GM18868 (cell line): ENCODE data around the gene WNT9B.
"Not testable (repeated sequence)": the region's sequence is repeated elsewhere in the genome, so short reads cannot be mapped to it uniquely, and the experiment has no call there.

Source experiments
- ATAC-seq: cut with Tn5 transposase; IDR thresholded peaks from one replicate; pipeline ENCODE4 v1.9.1; 2021; ENCODE audit warnings: mild to moderate bottlenecking, moderate library complexity; ENCODE audit not compliant: unreplicated experiment

WNT9B gene

DNA sequence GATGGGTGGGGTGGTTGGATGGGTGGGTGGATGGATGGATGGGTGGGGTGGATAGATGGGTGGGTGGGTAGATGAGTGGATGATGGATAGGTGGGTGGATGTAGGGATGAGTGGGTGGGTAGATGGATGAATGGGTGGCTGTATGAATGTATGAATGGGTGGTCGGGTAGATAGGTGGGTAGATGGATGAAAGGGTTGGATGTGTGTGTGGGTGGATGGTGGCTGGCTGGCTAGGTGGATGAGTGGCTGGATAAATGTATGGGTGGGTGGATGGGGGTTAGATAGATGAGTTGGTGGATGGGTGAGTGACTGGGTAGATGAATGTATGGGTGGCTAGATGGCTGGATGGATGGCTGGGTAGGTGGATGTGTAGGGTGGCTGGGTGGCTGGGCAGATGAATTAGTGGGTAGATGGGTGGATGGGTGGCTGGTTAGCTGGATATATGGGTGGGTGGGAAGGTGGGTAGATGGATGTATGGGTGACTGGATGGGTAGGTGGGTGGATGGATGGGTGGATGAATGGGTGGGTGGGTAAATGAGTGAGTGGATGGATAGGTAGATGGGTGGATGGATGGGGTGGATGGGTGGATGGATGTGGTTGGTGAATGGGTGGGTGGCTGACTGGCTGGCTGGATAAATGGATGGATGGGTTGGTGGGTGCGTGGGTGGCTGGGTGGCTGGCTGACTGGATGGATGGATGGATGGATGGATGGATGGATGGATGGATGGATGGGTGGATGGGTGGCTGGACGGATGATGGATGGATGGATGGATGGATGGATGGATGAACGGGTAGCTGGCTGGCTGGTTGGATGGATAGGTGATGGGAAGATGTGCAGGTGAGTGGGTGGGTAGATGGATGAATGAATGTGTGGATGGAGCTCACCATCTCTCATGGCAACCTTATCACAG is 52.6 kb downstream of the WNT9B start:
- ATAC-seq: no peak

- ATAC-seq: no peak
These were observed 56.8 kb downstream of the WNT9B start for GRCh38 chr17:46908068-46908737.

- ATAC-seq: no peak
These were observed 59.0 kb downstream of the WNT9B start for GRCh38 chr17:46910179-46910927.

- ATAC-seq: no peak
These were observed 59.9 kb downstream of the WNT9B start for GRCh38 chr17:46911311-46911710.

DNA sequence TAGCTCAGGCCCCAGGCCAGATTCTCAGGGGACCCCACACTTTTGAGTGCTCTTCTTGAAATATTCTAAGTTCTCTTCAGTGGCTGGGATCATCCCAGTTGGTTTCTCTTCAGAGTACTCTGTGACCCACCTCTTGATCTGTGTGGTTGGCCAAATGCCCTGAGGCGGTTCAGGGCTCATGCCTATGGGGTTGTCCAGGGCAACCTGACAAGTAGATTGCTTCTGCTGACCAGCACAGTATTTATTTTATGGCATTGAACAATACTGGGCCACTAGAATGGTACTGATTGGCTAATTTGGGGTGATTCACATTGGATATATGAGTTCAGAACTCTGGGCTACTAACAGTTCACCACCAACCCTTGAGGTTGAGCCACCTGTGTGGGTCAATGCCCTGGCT is 64.2 kb downstream of the WNT9B start:
- no peak for ATAC-seq

DNA sequence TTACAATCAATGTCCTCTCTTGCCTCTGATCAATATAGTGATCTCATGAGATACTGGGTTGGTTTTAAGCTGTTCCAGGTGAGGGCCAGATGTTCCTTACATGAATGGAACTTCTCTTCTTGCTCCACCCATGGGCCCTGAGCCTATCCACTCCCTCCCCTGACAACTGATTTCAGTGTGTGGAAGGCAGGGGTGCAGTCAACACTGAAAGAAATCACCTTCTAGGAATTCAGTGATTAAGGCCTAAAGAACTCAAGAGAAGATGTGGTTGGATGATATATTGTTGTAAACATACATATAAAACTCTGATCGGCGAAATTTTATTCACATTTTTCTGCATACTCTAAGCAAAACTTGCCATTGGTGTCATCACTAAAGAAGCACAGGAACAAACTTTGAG is 64.8 kb downstream of the WNT9B start:
- no peak for ATAC-seq

- no peak for ATAC-seq
These were observed 65.2 kb downstream of the WNT9B start for GRCh38 chr17:46916623-46917022.

- no peak for ATAC-seq
These were observed 65.7 kb downstream of the WNT9B start for GRCh38 chr17:46917041-46917440.

DNA sequence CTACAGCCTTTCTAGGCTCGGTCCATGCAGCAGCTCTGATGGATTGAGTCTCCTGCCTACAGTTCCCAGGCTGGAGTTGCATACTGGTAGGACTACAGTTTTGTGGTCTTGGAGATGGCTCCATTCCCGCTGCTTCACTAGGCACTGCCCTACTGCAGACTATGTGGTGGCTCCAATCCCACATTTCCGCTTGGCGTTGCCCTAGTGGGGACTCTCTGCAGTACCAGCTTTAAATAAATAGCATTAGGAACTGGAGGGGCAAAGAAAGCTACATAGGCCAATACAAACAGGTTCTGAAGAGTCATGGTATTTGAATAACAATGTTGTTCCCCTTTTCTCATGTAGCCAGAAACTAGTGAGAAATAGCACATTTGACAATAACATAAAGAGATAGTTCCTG is 66.1 kb downstream of the WNT9B start:
- no peak for ATAC-seq

GRCh38 chr17:46921962-46922361 is 70.6 kb downstream of the WNT9B start:
- ATAC-seq: not testable (repeated sequence)

GRCh38 chr17:46922487-46922803 is 71.1 kb downstream of the WNT9B start:
- ATAC-seq: no peak

DNA sequence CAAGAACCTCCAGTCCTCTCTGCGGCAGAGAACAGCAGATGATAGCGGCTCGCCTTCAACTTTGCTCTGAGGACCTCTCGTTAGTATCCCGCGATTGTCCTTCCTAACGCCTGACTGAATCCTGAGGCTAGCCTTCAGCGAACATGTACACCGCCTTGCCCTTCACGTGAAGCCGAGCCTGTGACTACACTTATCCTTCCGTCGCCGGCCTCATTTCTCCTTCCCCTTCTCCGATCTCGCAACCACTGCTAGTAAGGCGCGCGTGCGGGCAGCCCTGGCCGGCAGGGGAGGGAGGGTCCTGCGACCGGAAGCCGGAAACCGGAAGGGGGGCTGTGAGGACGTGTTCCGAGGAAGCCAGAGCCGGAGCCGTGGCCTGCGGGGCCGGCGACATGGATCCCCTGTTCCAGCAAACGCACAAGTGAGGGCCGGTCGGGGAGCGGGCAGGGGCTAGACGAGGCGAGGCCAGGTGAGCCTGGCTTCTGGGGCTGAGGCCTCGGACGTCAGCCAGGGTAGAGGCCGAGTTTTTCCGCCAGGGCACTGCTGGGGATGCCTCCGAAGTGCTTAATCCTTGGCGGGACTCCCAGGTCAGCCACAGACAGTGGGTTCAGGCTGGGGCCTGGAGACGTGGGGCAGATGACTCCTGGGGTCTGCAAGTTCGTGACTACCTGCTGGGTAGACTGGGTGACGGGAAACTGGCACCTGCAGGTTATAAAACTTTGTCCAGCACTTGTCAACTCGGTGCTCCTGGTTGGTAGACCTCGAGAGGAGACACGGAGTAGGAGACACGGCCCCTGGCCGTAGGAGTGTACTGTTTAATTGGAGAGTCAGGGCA is 71.6 kb downstream of the WNT9B start, which contains the start of gene GOSR2:
TSS of gene GOSR2 (plus strand) at position 357 of the 832 bp plus-strand sequence. CDS start at position 390, 33 bp downstream.
- peak; percentile 87 for ATAC-seq

- no peak for ATAC-seq
These were observed 73.9 kb downstream of the WNT9B start for GRCh38 chr17:46925185-46925868.

DNA sequence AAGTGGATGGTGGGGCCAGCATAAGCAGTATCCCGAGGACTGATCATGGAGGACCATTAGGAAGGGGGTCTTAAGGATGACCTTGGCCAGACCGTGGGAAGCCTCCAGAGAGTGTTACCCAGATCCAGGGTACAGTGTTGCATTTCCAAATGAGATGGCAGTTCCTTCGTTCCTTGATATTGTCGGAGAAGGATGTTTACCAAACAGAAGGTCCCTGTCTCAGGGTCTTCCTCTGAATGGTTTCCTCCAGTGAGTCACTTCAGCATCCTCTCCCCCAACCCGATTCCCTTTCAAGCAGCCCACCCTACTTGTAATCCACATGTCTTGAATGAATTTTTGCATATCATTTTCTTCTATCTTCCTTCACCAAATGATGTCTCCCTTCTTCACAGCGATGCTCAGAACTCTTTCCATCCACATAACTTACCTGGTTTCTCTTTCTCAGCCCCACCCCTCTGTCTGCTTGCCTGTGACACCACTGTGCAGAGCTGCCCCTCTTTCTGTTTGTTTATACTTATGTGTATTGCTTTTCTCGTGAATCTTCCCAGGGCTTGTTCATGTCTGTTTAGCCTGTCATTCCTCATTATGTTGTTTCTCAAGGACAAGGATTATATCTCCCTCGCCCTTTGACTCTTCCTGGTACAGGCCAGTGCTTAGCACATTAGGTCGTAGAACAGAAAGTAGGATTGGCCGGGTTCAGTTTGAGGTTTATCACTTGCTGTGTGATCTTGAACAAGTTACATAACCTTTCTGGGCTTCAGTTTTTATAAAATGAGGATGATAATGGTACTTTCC is 77.3 kb downstream of the WNT9B start:
- ATAC-seq: no peak

DNA sequence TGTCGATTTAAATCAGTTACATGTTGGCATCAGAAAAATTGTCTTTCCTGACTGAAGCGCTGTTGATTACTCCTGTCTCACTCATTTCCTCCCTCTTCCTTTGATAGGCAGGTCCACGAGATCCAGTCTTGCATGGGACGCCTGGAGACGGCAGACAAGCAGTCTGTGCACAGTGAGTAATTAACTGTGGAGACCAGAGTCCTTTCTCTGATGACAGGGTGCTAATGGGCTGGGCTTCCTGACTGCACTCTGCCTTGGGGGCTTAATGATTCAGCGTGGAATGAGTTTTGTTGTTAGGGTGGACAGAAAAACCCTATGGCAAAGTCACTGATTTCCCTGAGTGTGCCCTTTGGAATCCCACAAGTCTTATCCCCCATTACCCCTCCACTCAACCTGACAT is 78.0 kb downstream of the WNT9B start:
- no peak for ATAC-seq

GRCh38 chr17:46930051-46930450 is 78.7 kb downstream of the WNT9B start:
- ATAC-seq: no peak

DNA sequence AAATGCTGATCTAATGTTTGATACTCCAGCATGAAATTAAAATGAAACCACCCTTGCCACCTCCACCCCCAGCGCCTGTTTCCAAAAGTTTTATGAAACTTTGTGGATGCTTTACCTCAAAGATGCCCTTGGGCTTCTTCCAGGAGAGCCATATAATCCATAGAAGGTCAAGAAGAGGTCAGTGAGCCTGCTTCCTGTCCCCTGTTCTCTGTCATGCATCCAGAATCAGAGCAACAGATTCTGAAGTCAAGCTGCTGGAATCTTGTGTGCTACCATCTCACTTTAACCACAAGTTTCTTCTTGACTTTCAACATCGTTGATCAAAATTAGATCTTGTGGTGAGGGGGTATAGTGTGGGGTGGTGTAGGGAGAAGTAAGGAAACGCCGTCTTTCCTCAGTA is 80.2 kb downstream of the WNT9B start:
- ATAC-seq: no peak

- ATAC-seq: no peak
These were observed 84.4 kb downstream of the WNT9B start for GRCh38 chr17:46935658-46936266.
